ENCODE data around the gene COQ8B. TPM values are rescaled to one million over a fixed set of nuclear protein-coding genes. Genes with fewer than 3 reads are reported as not detected.

COQ8B gene
- total and polyA plus RNA-seq, 7 donors: 24.7 to 59.3 (median 35.9) TPM

DNA sequence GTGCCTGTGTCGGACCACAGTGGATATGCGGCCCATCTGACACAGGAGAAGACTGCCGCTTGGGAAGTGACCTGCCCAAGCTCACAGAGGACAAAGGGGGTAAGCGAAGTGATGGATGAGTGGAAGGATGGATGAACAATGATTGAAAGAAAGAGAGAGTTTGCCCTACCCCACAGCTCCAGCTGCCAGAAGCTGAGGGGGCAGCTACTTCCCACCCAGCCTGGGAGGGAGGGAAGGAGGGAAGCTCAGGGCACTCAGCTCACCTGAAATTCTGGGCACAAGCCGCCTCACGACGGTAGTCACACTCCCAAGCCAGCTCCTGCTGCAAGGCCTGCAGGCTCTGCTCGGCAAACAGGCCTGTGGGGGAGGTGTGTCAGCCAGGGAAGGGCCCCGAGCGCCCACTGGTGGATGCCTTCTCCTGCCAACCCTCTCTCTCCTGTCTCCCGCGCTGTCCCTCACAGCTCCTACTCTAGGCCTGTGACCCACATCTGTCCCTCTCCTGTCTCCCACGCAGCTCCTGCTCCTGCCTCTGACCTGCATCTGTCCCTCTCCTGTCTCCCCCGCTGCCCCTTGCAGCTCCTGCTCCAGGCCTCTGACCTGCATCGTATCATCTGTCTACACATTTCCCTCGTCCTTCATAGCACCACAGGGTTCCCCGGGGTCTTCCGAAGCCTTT, 14.2 kb downstream of the COQ8B start:
- Histone ChIP-seq H3K36me3 (peaks cover 14 to 87% (median 31%) of the 10 kb centered on the region in 4 donors), H3K9me3 (no peaks in the 10 kb centered on the region), H3K27me3 (no peaks in the 10 kb centered on the region), H3K4me3 (no peak overlapping the region), H3K27ac (peak overlapping the region; percentile 6 to 75 (median 71)), H3K4me1 (peaks cover 0 to 19% (median 10%) of the 10 kb centered on the region in 4 donors)
- intact Hi-C loops (cut with DNase I): loop anchor here (2.0 kb wide), 1 partner anchor 40 kb away; no protein-coding TSS in a partner anchor
- WGBS, 2 donors: 73 to 82% methylated on average over 18 of the region's 18 CpGs
- peak; percentile 84 for DNase-seq
- TF ChIP-seq POLR2A (IDR thresholded peaks at IDR 0.05) (no peak), EP300 (IDR thresholded peaks at IDR 0.05) (no peak)
- TF ChIP-seq, protein P1, sequence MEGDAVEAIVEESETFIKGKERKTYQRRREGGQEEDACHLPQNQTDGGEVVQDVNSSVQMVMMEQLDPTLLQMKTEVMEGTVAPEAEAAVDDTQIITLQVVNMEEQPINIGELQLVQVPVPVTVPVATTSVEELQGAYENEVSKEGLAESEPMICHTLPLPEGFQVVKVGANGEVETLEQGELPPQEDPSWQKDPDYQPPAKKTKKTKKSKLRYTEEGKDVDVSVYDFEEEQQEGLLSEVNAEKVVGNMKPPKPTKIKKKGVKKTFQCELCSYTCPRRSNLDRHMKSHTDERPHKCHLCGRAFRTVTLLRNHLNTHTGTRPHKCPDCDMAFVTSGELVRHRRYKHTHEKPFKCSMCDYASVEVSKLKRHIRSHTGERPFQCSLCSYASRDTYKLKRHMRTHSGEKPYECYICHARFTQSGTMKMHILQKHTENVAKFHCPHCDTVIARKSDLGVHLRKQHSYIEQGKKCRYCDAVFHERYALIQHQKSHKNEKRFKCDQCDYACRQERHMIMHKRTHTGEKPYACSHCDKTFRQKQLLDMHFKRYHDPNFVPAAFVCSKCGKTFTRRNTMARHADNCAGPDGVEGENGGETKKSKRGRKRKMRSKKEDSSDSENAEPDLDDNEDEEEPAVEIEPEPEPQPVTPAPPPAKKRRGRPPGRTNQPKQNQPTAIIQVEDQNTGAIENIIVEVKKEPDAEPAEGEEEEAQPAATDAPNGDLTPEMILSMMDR (IDR thresholded peaks at IDR 0.05): peak; percentile 58 to 75 (median 70)

DNA sequence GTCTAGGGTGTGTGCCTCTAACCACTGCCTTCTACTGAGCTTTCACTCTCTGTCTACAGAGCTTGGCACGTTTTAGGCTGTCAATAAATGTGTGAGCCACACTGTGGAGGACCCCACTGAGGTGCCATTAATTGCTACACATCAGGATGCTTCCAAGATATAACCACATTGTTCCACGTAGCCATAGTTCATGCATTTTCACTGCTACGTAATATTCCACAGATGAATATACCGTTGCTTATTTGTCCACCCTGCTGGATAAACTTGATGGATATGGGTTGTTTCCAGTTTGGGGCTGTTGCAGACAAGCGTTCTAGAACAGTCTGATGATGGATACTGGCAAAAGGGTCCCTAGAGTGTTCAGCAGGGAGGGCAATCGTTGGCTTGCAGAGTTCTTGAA, 14.9 kb downstream of the COQ8B start:
- H3K36me3 ChIP-seq: peaks cover 14 to 87% (median 31%) of the 10 kb centered on the region in 4 donors
- TF ChIP-seq POLR2AphosphoS5 (IDR thresholded peaks at IDR 0.05) (no peak), POLR2A (IDR thresholded peaks at IDR 0.05) (no peak), EP300 (IDR thresholded peaks at IDR 0.05) (no peak)
- TF ChIP-seq, protein P1 (IDR thresholded peaks at IDR 0.05): no peak
- intact Hi-C loops (cut with DNase I): loop anchor here (2.0 kb wide), 1 partner anchor 39 kb away; no protein-coding TSS in a partner anchor

DNA sequence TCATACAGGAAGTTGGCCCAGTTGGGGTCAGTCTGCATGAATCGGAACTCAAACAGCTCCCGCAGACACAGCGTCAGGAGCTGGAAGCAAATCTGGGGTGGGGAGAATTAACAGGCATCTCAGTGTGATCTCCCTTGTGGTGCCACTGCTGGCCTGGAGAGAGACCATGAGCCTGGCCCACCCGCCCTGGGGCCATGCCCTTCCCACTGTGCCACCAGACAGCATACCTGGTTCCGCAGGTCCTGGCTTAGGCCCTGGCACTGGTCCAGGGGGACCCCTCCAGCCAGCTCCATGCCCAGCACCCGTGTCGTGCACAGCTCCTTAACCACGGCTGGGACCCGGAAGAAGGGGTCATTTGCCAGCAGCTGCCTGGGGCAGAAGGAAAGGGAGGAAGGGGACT, 16.6 kb downstream of the COQ8B start:
- 96% methylated on average over 9 of the region's 9 CpGs for WGBS, 2 donors
- intact Hi-C loops (cut with DNase I): no loop called here
- H3K27me3 ChIP-seq: no peaks in the 10 kb centered on the region
- peaks cover 0 to 19% (median 10%) of the 10 kb centered on the region in 4 donors for H3K4me1 ChIP-seq
- no peak for DNase-seq
- peaks cover 18 to 86% (median 33%) of the 10 kb centered on the region in 4 donors for H3K36me3 ChIP-seq
- no peaks in the 10 kb centered on the region for H3K9me3 ChIP-seq
- H3K4me3 ChIP-seq: no peak overlapping the region
- TF ChIP-seq, protein P1 (IDR thresholded peaks at IDR 0.05): no peak
- TF ChIP-seq POLR2A (IDR thresholded peaks at IDR 0.05) (no peak), EP300 (IDR thresholded peaks at IDR 0.05) (no peak), POLR2AphosphoS5 (IDR thresholded peaks at IDR 0.05) (no peak)
- no peak overlapping the region for H3K27ac ChIP-seq

More for the DNA sequence above, 14.9 kb downstream of the COQ8B start:
- Histone ChIP-seq H3K9me3 (no peaks in the 10 kb centered on the region), H3K4me3 (no peak overlapping the region), H3K27me3 (no peaks in the 10 kb centered on the region), H3K4me1 (peaks cover 0 to 19% (median 10%) of the 10 kb centered on the region in 4 donors), H3K27ac (peak overlapping the region in 3 of 4 donors; percentile 69 to 75 (median 73))
- 94 to 97% methylated on average over 6 of the region's 6 CpGs for WGBS, 2 donors
- DNase-seq: no peak

DNA sequence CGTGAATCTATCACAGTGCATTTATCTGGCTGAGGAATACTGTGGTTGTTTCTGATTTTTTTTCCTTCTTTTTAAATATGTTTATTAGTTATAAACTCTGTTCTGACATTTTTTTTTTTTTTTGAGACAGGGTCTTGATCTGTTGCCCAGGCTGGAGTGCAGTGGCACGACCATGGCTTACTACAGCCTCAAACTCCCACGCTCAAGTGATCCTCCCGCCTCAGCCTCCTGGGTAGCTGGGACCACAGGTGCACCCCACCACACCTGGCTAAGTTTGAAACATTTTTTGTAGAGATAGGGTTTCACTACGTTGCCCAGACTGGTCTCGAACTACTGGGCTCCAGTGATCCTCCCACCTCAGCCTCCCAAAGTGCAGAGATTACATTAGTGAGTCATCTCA, 19.7 kb downstream of the COQ8B start:
- intact Hi-C loops (cut with DNase I): no loop called here
- TF ChIP-seq POLR2AphosphoS5 (IDR thresholded peaks at IDR 0.05): no peak
- WGBS, 2 donors: 95 to 96% methylated on average over 6 of the region's 6 CpGs

DNA sequence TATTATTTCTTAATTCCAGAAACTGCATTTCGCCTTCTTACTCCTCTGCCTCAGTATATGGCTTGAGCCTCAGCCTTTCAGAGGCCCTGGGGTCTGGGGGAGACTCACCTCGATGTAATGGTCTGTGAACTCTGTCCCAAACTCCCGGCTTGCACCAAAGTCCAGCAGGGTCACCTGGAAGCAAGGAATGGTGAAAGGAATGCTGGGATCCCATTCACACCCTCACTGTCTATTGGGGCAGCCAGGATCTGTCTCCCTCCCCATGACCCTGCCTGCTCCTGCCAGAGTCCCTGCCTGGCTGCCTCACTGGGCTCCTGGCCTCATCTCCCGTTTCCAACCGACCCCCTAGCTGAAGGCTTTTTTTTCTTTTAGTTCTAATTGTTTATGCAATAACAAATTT, 20.8 kb downstream of the COQ8B start:
- H3K4me3 ChIP-seq: no peak overlapping the region
- intact Hi-C loops (cut with DNase I): no loop called here
- DNase-seq: no peak
- no peaks in the 10 kb centered on the region for H3K9me3 ChIP-seq
- no peaks in the 10 kb centered on the region for H3K27me3 ChIP-seq
- WGBS, 2 donors: 89 to 91% methylated on average over 5 of the region's 5 CpGs
- H3K4me1 ChIP-seq: peaks cover 0 to 14% (median 10%) of the 10 kb centered on the region in 4 donors
- H3K36me3 ChIP-seq: peaks cover 10 to 80% (median 25%) of the 10 kb centered on the region in 4 donors
- H3K27ac ChIP-seq: no peak overlapping the region
- no peak for TF ChIP-seq POLR2AphosphoS5 (IDR thresholded peaks at IDR 0.05)
- no peak for TF ChIP-seq POLR2A (IDR thresholded peaks at IDR 0.05)
- no peak for TF ChIP-seq EP300 (IDR thresholded peaks at IDR 0.05)
- TF ChIP-seq, protein P1 (IDR thresholded peaks at IDR 0.05): no peak

More for the DNA sequence above, 19.7 kb downstream of the COQ8B start:
- Histone ChIP-seq H3K4me3 (no peak overlapping the region), H3K36me3 (peaks cover 10 to 88% (median 26%) of the 10 kb centered on the region in 4 donors), H3K27ac (no peak overlapping the region), H3K9me3 (no peaks in the 10 kb centered on the region), H3K4me1 (peaks cover 0 to 4% (median 0%) of the 10 kb centered on the region in 4 donors), H3K27me3 (no peaks in the 10 kb centered on the region)
- DNase-seq: no peak

All from sigmoid colon (tissue), 7 donors.